HG02852 (cell line): ENCODE results near the gene HAVCR1.
"Not testable (repeated sequence)": the region's sequence is repeated elsewhere in the genome, so short reads cannot be mapped to it uniquely, and the experiment has no call there.

Experiments
- ATAC-seq: cut with Tn5 transposase; IDR thresholded peaks from one replicate; pipeline ENCODE4 v1.9.1; 2021; ENCODE audit warnings: mild to moderate bottlenecking, moderate library complexity; ENCODE audit not compliant: unreplicated experiment

HAVCR1 gene

GRCh38 chr5:157051604-157052245 lies 7.2 kb downstream of the HAVCR1 start:
- ATAC-seq: no peak

GRCh38 chr5:157050050-157050449 lies 8.9 kb downstream of the HAVCR1 start:
- no peak for ATAC-seq

DNA sequence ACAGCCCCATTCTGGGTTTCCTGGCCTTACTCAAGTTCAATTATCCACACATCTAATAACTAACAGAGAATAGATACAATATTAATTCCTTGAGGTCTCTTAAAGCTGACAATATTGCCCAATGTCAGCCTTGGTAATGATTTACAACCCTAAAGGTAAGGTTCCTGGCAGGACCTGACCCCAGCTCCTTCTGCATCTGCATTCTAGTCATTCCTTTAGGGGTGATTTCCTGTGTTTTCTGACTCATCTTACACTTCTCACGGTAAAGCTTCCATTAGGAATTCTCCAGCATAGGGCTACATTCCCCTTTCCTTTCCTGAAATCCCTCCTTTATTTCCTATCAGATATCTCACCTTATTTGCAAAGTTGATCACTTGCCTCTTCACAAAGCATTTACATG lies 9.3 kb downstream of the HAVCR1 start:
- no peak for ATAC-seq

DNA sequence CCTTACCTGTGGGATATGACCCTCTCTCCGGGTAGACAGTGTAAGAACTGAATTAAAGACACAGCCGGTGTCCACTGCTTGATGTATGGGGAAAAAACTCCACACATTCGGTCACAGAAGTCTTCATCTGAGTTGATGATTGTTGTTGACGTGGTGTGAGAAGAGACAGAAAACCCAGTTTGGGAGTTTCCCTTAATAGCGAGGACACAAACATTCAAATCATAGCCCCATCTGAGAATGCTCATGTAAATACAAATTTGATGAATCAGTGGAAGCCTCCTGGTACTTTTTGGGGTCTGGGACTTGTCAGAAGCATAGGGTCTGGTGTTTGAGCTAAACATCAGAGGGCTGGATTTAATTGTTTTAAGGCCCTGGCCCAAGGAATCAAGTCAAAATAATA lies 11.0 kb downstream of the HAVCR1 start:
- ATAC-seq: peak; percentile 56

GRCh38 chr5:157047016-157047415 lies 11.9 kb downstream of the HAVCR1 start:
- ATAC-seq: not testable (repeated sequence)

DNA sequence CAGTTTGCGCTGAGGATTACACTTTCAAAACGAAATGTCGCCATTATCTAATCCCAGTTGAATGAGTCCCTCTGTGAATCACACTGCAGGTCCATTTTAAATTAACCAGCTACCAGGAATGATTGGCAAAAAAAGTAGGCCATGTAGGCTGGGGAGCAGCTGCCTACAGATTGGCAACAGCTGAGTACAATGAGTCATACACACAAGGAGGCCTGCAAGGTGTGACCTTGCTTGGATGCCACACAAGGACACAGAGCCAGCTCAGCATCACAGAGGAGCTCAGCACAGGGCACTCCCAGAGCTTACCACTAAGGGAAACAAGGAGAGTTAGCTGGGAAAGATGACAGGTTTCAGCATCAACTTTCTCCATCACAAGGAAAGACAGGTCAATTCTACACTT lies 12.9 kb downstream of the HAVCR1 start:
- ATAC-seq: no peak

GRCh38 chr5:157045601-157046000 lies 13.3 kb downstream of the HAVCR1 start:
- no peak for ATAC-seq

- ATAC-seq: no peak
These were observed 20.2 kb downstream of the HAVCR1 start for GRCh38 chr5:157038568-157039187.

DNA sequence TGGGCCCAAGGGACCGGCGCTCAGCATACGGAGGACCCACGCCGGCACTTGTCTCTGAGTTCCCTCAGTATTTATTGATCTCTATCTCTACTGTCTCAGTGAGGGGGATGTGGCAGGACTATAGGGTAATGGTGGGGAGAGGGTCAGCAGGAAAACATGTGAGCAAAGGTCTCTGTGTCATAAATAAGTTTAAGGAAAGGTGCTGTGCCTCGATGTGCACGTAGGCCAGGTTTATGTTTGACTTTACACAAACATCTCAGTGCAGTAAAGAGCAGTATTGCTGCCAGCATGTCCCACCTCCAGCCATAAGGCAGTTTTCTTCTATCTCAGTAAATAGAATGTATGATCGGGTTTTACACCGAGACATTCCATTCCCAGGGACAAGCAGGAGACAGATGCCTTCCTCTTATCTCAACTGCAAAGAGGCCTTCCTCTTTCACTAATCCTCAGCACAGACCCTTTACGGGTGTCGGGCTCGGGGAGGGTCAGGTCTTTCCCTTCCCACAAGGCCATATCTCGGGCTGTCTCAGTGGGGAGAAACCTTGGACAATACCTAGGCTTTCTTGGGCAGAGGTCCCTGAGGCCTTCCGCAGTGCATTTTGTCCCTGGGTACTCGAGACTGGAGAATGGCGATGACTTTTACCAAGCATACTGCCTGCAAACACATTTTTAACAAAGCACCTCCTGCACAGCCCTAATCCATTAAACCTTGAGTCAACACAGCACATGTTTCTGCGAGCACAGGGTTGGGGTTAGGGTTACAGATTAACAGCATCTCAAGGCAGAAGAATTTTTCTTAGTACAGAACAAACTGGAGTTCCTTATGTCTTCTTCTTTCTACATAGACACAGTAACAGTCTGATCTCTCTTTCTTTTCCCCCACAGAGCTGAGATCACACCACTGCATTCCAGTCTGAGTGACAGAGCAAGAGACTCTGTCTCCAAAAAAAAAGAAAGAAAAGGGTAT lies 24.5 kb downstream of the HAVCR1 start:
- ATAC-seq: not testable (repeated sequence)

GRCh38 chr5:157033071-157033583 lies 25.8 kb downstream of the HAVCR1 start:
- ATAC-seq: no peak

DNA sequence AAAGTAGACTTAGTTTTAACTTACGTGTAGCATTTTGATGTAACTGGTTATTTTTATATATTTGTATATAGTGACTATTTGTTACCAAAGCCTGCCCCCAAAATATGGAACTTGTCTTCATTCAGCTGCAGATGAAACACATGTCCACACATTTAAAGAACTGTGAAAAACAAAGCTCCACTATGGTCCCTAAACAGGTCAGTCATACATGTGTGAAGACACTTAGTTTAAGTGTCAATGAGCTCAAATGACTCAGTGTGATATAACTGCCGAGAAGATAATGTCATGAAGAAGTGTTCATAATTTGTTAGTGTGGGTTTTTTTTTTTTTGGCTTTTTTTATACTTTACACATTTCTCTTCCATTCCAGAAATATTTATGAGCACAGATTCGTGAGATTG lies 28.2 kb downstream of the HAVCR1 start:
- no peak for ATAC-seq

- no peak for ATAC-seq
These were observed 29.5 kb downstream of the HAVCR1 start for GRCh38 chr5:157029457-157029856.

GRCh38 chr5:157027663-157028062 lies 31.3 kb downstream of the HAVCR1 start:
- peak; percentile 87 for ATAC-seq

DNA sequence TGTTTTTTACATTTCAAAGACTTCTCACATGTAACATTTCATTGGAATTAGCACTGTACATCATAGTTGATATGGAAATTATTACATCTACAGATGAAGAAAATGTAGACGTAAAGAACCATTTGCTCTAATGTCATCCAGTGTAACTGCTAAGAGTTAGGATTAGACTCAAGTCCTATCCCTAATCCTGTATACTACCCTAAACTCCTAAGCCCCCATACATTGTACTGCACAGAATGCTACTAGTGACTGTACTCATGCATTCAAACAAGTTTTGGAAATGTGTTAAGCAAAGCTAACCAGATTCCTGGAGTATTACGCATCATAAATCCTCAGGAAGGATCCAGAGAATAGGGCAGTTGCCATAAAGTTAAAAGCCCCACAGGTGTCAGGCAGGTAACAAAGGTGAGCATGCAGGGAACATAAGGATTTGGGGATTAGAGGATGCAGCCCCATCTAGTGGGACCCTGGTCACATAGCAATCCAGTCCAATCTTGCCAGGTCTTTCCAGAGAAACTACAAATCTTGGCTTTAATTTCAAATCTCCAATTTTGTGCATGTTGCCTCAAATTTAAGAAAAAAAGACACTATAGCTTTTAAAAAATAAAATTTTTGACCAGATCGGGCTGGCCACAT lies 32.0 kb downstream of the HAVCR1 start:
- ATAC-seq: no peak

DNA sequence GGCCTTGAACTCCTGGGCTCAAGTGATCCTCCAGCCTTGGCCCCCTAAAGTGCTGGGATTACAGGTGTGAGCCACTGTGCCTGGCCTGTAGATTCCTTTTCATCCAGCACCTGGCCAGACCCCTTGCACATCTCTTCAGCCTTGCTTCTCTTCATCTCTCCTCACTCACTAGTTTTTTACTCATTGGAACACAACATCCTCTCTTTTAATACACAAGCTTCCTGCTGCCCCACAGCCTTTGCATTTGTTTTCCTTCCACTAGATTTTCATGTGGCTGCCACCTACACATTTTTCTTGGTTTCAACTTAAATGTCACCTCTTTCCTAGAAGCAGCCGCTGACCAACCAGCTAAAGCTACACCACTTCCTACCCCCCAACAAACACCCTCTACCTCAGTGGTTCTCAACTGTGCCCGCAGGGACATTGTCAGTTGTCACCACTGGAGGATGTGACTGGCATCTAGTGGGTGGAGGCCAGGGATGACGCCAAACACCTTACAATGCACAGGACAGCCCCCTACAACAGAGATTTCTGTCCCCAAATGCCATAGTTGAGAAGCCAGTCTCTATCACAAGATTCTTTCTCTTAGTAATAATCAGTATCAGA lies 33.7 kb downstream of the HAVCR1 start:
- peak; percentile 36 for ATAC-seq

DNA sequence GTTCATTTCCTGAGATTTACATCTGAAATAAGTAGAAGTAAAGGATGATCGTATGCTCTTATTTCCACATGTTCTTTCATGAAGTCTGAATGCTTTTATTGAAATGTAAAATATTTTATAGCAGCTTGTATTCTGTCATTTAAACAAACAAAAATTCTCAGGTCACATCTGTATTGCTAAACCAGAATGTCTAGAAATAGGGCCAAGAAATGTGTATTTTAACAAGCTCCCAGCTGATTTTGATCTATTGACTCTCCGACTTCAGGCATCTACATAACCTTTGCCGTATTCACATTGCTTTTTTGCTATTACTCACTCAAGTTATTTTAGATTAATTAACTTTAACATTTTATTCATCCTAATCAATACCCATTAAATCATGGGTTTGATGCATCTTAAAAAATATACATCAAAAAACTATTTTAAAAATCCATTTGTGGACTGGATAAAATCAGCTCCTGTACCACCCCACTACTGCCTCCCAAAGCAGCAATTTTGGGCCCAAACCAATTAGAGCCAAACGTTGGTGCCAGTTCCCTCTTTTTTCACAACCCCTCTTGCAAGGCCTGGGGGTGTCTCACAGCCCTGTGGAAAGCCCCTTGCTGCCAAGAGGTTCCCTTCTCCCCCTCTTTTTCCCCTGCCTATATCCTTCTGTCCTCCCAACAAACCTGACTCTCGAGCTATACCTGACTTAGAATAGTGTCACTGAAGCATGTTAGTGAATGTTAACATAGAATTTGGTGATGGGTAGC lies 34.5 kb downstream of the HAVCR1 start:
- ATAC-seq: no peak

DNA sequence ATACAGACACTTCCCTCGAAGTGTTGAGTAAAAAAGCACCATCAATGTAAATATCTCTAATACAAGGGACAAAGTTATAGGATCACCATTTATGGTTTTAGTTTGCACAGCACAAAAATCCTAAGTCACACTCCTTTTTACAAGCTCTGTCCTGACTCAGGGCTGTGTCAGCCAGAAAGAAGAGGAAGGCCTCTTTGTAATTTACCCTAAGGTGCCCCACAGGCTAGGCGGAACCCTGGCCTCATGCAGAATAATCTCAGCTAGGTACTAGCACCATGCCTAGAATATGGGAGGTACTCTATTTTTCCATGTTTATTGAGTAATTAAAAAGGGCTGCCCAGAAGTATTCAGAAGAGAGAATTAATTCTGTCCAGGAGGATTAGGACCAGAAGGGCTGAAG lies 36.9 kb downstream of the HAVCR1 start:
- no peak for ATAC-seq

GRCh38 chr5:157020511-157021222 lies 38.2 kb downstream of the HAVCR1 start:
- ATAC-seq: no peak

- no peak for ATAC-seq
These were observed 38.9 kb downstream of the HAVCR1 start for GRCh38 chr5:157020002-157020401.
